K562 (cell line): ENCODE results near the gene DPP10.

Experiments used
- ATF1 ChIP-seq, 2 experiments: fragments of 450-650 bp in 1 of 2; IDR thresholded peaks; 2 replicates each; pipeline ENCODE4 v1.6.1; 2016; ENCODE audit warnings: missing compliant biosample characterization in 1 of 2, missing genetic modification characterization in 1 of 2
- CHD2 ChIP-seq: IDR thresholded peaks from 2 replicates; pipeline ENCODE4 v1.6.1; 2011; ENCODE audit warnings: low read depth, low read length
- SREBF2 ChIP-seq: sonication (generic); formaldehyde crosslinking; IDR thresholded peaks from 2 replicates; pipeline ENCODE4 v1.4.0; 2020; ENCODE audit warnings: mild to moderate bottlenecking, missing genetic modification reagents

DNA sequence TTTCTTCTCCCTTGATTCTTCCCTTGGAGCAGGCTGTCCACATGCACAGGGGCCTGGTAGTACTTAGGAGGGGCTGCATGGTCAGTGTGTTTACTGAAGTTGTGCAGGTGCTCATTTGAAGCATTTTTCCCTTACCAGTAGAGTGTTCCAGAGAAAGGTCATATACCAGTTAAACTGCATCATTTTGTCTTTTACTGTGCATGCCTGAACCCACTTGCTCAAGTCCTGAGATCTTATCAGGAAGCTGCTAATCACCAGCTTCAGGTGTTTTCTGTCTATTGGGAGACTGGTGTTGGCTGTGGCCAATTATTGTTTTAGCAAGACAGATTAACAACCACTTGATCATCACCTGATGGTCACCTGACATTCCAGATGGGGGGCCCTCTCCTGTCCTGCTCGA lies 676.6 kb downstream of the DPP10 start:
- TF ChIP-seq ATF1 (CRISPR knock-in tag; IDR thresholded peaks at IDR 0.05) (no peak), ATF1 (tag; IDR thresholded peaks at IDR 0.05) (no peak), SREBF2 (CRISPR knock-in tag) (no peak), CHD2 (no peak)
